ENCODE measurements around the gene TBR1. TPM values are rescaled to one million over a fixed set of nuclear protein-coding genes. Genes with fewer than 3 reads are reported as not detected.
A peak's percentile ranks its signal among the peaks of the same experiment; 100 is the strongest.

The TBR1 gene
- total RNA-seq, 2 donors from 2014 or later = not detected

DNA sequence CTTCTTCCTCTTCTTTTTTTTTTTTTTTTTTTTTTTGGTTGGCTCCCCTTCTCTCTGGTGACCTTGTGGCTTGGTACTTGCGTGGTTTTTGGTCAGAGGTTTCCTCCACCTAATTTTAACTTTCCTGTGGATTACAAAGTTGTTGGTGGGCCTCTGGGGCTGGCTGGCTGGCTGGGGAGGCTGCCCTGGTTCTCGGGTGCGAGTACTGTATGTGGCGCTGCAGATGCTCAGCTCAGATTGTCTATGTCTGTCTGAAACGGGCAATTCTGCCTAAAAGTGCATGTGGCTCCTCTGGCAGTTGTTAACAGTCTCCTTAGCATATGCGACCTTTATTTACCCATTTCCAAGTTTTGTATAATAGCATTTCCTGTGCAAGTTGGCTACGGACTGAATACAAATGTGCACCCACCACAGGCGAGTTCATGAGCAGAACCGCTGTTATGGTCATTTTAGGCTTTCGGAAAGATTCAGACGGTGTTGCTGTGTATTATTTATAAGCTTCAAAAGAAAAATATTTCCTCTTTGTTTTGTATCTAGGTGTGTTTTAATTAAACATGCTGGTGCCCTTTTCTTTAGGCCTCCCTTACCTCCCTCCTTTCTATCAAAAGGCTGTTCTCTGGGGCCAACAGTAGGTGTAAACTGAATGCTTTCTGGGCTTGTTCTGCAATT, 4.4 kb downstream of the TBR1 start:
- DNase-seq = no peak
- Histone ChIP-seq H3K9me3 (no peaks in the 10 kb centered on the region), H3K4me3 (no peak overlapping the region), H3K27me3 (peaks cover 0 to 59% of the 10 kb centered on the region in 2 donors), H3K36me3 (replicated peaks in 1 of 2; ENCODE audit: insufficient read depth in 1 of 2, low read depth in 2 of 2) (no peaks in the 10 kb centered on the region), H3K27ac (no peak overlapping the region), H3K4me1 (peaks cover 46% of the 10 kb centered on the region)
- intact Hi-C loops (cut with DNase I) = no loop called here
- ATAC-seq = no peak
- TF ChIP-seq POLR2A (IDR thresholded peaks at IDR 0.05) (no peak), CTCF (IDR thresholded peaks at IDR 0.05) (no peak)
- WGBS, 2 donors = 50 to 57% methylated on average over 11 of the region's 11 CpGs

- Histone ChIP-seq H3K9me3 (no peaks in the 10 kb centered on the region), H3K4me3 (no peak overlapping the region), H3K4me1 (peaks cover 37% of the 10 kb centered on the region), H3K27ac (no peak overlapping the region), H3K27me3 (peaks cover 0 to 57% of the 10 kb centered on the region in 2 donors), H3K36me3 (replicated peaks in 1 of 2; ENCODE audit: insufficient read depth in 1 of 2, low read depth in 2 of 2) (no peaks in the 10 kb centered on the region)
- DNase-seq = no peak
- intact Hi-C loops (cut with DNase I) = no loop called here
- 43 to 48% methylated on average over 2 of the region's 2 CpGs for WGBS, 2 donors
- no peak for ATAC-seq
- no peak for TF ChIP-seq CTCF (IDR thresholded peaks at IDR 0.05)
- no peak for TF ChIP-seq POLR2A (IDR thresholded peaks at IDR 0.05)
These were observed 5.6 kb downstream of the TBR1 start for GRCh38 chr2:161421686-161422085.

DNA sequence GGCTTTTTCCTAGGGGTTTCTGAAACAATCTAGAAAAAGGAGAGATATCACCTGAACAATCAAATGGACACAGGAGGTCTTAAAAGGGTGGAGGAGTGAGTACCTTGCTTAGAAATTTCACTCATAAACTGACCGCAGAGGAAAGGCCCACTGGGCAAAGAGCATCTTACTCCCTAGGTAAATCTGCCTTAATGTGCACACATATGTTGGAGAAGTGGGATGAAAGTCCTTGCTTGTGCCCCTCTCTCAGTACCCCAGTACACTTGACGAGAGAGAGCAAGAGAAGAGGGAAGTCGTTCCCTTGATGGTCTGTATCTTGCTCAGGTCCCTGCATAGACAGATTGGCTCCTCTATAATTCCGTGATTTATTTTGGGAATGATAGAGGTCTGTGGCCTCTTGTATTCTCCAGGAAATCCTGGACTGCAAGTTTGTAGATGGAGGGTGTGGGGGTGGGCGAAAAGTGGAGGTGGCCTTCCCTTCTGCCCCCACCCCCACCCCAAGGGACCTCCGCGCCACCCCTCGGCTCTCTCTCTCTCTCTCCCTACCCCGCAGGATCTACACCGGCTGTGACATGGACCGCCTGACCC, 6.8 kb downstream of the TBR1 start:
- ATAC-seq (no peak), DNase-seq (no peak)
- WGBS, 2 donors = 17 to 47% methylated on average over 8 to 11 of the region's 11 CpGs
- intact Hi-C loops (cut with DNase I) = no loop called here
- no peak overlapping the region for H3K4me3 ChIP-seq
- no peak overlapping the region for H3K27ac ChIP-seq
- peaks cover 34% of the 10 kb centered on the region for H3K4me1 ChIP-seq
- H3K36me3 ChIP-seq (replicated peaks in 1 of 2; ENCODE audit: insufficient read depth in 1 of 2, low read depth in 2 of 2) = no peaks in the 10 kb centered on the region
- no peaks in the 10 kb centered on the region for H3K9me3 ChIP-seq
- TF ChIP-seq POLR2A (IDR thresholded peaks at IDR 0.05) = no peak
- no peak for TF ChIP-seq CTCF (IDR thresholded peaks at IDR 0.05)
- peaks cover 0 to 59% of the 10 kb centered on the region in 2 donors for H3K27me3 ChIP-seq

GRCh38 chr2:161423421-161424393, 7.6 kb downstream of the TBR1 start:
- intact Hi-C loops (cut with DNase I) = no loop called here
- H3K27me3 ChIP-seq = peaks cover 0 to 55% of the 10 kb centered on the region in 2 donors
- no peak for DNase-seq
- 6 to 12% methylated on average over 45 to 117 of the region's 125 CpGs for WGBS, 2 donors
- H3K9me3 ChIP-seq = no peaks in the 10 kb centered on the region
- H3K36me3 ChIP-seq (replicated peaks in 1 of 2; ENCODE audit: insufficient read depth in 1 of 2, low read depth in 2 of 2) = no peaks in the 10 kb centered on the region
- no peak for TF ChIP-seq CTCF (IDR thresholded peaks at IDR 0.05)
- H3K4me1 ChIP-seq = peaks cover 30% of the 10 kb centered on the region
- no peak overlapping the region for H3K27ac ChIP-seq
- no peak overlapping the region for H3K4me3 ChIP-seq
- peak; percentile 49 for ATAC-seq
